ENCODE results near the gene IL20RA.
"Not testable (repeated sequence)": the region's sequence is repeated elsewhere in the genome, so short reads cannot be mapped to it uniquely, and the experiment has no call there.

The IL20RA gene, protein sequence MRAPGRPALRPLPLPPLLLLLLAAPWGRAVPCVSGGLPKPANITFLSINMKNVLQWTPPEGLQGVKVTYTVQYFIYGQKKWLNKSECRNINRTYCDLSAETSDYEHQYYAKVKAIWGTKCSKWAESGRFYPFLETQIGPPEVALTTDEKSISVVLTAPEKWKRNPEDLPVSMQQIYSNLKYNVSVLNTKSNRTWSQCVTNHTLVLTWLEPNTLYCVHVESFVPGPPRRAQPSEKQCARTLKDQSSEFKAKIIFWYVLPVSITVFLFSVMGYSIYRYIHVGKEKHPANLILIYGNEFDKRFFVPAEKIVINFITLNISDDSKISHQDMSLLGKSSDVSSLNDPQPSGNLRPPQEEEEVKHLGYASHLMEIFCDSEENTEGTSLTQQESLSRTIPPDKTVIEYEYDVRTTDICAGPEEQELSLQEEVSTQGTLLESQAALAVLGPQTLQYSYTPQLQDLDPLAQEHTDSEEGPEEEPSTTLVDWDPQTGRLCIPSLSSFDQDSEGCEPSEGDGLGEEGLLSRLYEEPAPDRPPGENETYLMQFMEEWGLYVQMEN

DNA sequence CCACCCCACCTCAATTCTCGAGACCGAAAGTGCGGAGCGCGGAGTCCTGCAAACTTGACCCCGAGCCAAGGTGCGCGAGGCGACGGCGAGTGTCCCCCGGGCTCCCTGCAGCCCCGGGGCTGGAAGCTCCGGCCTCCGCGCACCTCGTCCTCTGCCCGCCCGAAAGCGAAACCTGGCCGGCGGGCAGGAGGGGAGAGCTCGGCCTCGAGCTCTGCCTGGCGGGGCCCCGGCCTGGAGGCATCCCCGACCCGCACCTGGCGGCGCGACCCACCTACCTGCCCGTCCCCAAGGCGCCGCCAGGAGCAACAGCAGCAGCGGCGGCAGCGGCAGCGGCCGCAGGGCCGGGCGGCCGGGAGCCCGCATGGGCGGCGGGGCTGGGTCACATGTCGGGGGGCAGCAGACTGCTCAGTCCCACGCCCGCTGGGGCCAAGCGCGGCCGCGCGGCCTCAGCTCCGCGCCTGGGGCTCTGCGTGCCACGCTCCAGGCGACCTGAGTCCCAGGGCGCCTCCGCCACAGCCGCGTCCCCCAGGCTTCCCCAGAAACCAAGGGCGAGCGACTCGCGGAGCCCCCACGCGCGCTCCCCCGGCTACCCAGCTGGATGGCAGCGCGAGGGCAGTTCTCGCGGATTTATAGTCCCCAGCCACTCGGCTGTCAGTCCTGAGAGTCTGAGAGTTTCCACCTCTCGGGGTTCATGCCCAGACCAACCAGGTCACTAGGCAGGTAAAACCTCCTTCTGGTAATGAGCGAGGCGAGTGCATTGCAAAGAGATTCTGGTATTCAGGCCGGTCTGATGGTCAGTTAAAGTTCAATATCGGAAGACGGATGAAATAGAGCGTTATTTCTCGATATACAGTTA is at the start of gene IL20RA:
Gene IL20RA (minus strand): TSS at position 600 of the 856 bp plus-strand sequence. CDS start 237 bp downstream, at position 363.
- no peak for DNase-seq (ENCODE audit: low spot score)

- no peak for DNase-seq (ENCODE audit: low spot score)
Observed at GRCh38 chr6:137093183-137094069, 48.7 kb upstream of the IL20RA start.

DNA sequence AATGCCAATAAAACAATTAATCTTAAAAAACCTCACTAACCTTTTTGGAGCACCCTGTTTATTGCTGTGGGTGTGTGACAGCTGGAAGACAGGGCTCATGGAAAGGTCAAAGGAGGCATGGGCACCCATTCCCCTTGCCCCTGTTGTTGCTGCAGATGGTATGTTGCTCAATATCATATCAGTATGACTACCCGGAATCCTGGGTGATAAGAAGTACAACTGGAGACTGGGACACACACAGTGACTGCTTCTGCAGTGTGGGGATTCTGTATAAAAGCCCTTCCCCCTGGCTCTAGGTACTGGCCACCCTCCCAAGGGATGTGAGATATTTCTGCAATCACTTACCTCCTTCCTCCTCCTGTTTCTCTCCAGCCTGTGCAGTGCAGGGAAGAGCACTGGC is 47.3 kb upstream of the IL20RA start:
- no peak for DNase-seq (ENCODE audit: low spot score)

DNA sequence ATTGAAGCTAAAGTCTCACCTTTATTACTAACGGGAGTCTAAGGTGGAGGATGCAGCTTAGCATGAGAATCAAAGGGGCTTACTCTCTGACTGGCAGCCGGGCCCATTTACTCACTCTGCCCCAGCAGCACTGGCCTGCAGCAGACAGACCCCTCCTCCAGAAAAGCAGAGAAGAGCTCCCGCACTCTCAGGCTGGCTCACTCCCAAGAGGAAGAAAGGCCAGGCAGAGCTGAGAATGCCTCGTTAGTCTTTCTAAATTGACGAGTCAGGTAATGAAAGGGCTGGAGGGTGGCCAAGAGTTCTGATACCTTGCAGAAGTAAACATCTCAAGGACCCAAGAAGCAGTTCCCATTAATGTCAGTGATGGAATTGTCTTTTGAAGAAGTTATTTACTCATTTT is 44.5 kb upstream of the IL20RA start:
- no peak for DNase-seq (ENCODE audit: low spot score)

DNA sequence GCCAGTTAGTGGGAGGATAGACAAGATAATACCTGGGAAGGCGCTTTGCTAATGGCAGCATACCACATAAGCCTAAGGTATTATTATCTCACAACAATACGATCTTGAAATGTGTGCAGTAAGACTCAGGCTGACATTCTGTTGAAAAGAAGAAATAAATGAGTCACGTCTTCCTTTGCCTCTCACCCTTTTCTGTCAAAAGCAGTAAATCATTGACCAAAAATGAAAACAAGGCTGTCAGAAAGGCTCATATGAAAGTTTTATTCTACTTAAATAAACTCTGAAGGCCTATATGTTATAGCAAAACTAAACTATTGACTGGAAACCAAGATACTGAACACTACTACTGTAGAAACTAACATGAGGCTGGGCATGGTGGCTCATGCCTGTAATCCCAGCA is 43.1 kb upstream of the IL20RA start:
- DNase-seq (ENCODE audit: low spot score), result no peak

DNA sequence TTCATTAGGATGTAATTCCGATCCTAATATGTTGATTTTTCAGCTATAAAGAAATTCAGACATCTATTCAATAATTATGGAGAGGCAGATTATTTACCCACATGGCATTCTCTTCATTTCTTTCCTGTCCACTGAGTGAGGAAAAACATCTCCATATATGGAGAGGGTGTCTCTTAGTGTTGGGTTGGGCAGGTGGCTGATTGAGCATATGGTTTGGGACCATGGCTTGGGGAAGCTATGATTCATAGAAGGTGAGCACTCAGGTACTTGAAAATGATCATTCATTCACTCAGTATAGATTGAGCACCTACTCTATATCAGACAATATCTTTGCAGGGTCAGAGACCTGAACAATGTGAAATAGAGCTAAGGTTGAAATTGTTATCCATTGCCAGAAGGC is 41.3 kb upstream of the IL20RA start:
- no peak for DNase-seq (ENCODE audit: low spot score)

- no peak for DNase-seq (ENCODE audit: low spot score)
Observed at GRCh38 chr6:137084865-137085617, 40.3 kb upstream of the IL20RA start.

GRCh38 chr6:137084090-137084489 is 39.3 kb upstream of the IL20RA start:
- DNase-seq (ENCODE audit: low spot score), result no peak

- DNase-seq (ENCODE audit: low spot score), result no peak
Observed at GRCh38 chr6:137081997-137082396, 37.2 kb upstream of the IL20RA start.

DNA sequence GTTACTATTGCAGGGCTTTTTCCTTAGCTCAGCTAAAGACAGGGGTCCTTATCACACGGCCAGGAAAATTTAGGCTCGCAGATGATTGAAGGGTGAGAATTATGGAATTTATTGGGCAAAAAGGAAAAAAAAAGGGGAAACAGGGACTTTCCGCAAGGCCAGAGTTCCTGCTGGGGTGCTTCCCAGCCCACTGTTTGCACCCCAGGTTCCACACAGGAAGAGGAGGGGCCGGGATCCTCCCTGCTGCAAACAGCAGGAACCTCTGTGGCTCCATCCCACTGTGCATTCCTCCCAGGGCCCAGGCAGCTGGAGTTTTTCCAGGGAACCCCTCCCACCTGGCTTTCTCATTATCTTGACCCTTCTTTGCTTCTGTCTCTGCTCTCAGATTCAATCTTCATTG is 35.9 kb upstream of the IL20RA start:
- no peak for DNase-seq (ENCODE audit: low spot score)

- peak; percentile 85 for DNase-seq (ENCODE audit: low spot score)
Observed at GRCh38 chr6:137076277-137077068, 31.7 kb upstream of the IL20RA start.

GRCh38 chr6:137075790-137076189 is 31.0 kb upstream of the IL20RA start:
- not testable (repeated sequence) for DNase-seq (ENCODE audit: low spot score)

DNA sequence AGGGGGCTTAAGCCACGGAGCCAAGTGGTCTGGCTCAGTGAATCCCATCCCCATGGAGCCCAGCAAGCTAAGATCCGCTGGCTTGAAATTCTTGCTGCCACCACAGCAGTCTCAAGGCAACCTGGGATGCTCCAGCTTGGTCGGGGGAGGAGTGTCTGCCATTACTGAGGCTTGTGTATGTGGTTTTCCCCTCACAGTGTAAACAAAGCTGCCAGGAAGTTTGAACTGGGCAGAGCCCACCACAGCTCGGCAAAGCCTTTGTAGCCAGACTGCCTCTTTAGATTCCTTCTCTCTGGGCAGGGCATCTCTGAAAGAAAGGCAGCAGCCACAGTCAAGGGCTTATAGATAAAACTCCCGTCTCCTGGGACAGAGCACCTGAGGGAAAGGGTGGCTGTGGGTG is 25.5 kb upstream of the IL20RA start:
- DNase-seq (ENCODE audit: low spot score), result no peak

DNA sequence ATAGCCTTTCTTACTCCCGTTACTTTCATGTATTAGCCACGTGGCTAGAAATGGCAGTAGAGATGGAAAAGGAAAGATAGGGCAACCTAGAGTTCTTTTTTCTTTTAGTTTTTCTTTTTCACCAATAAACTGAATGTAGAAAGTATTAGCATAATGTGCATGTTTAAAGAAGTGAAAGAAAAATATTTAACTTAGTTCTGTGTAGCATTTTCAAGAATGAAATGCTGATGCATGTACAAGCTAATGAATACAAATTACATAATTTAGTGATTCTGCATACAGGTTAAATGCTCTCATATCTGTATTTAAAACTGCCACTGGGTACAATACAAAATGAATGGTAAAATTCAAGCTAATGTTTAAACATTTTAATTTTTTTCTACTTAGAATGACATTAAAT is 22.6 kb upstream of the IL20RA start:
- no peak for DNase-seq (ENCODE audit: low spot score)

DNA sequence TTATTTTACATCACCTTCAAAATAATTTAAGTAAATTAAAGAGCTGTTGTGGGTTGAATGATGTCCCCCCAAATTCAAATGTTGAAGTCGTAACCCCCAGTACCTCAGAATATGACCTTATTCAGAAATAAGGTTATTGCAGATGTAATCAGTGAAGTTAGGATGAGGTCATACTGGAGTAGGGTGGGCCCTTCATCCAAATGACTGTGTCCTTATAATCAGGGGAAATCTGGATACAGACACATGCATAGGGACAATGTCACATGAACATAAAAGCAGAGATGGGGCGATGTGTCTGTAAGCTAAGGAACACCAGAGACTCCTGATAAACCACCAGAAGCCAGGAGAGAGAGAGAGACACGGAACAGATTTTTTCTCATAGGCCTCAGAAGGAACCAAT is 13.3 kb upstream of the IL20RA start:
- no peak for DNase-seq (ENCODE audit: low spot score)

- no peak for DNase-seq (ENCODE audit: low spot score)
Observed at GRCh38 chr6:137056121-137056880, 11.5 kb upstream of the IL20RA start.

- no peak for DNase-seq (ENCODE audit: low spot score)
Observed at GRCh38 chr6:137051790-137052472, 7.2 kb upstream of the IL20RA start.

DNA sequence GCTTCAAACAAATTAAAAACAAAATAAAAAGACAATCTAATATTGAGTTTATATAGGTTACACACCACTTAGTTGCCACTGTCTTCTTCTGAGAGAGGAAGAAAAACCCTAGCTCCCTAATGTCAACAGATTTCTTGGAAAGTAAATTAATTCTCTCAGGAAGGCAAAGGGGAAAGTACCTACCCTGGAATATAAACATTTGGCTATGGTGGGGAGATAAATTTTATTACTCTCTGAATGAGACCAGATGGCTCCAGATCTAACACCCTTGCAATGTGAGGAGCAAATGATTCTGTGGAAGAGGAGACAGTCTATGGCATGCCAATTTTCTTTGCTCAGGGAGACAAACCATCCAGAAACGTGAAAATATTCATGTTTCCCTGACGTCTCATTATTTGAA is 4.3 kb upstream of the IL20RA start:
- no peak for DNase-seq (ENCODE audit: low spot score)

DNA sequence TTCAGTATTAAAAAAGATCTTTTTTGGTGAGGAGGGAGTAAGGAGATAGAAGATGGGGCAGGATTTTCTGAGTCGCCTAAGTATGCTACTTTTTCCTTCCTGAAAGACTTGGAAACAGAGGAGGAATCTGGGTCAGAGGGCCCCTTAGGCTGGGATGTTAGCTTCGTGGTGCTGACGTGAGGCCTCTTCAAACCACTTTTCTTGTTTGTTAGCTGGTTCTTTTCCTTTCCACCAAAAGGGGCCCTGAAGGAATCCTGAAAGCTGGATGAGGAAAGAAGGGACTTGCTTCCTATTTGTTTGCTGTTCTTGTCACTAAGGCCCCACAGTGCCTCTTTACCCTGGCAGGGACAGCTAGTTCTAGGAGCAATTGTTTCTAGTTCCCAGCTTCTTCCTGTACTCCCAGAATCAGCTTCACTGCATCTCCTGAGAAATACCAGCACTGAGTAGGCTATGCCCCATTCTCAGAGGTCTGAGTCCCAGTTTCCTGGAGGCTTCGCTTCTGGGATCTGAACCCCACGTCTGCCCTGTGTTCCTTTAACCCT is 2.2 kb upstream of the IL20RA start:
- no peak for DNase-seq (ENCODE audit: low spot score)

All from pons (tissue), 1 donor.